Effector memory CD4-positive, alpha-beta T cell (primary cell): Measurements from ENCODE around the gene UBA3.
A peak's percentile ranks its signal among the peaks of the same experiment; 100 is the strongest.

Experiments used
- DNase-seq, 3 donors: peaks; one replicate each; pipeline ENCODE4 v3.0.0-alpha.2; 2020
- H3K27ac ChIP-seq: 2 replicates; pipeline ENCODE4 v1.7.0; 2013; ENCODE audit warnings: mild to moderate bottlenecking, low read length, moderate library complexity; ENCODE audit not compliant: insufficient read depth, poor library complexity, severe bottlenecking
- H3K27me3 ChIP-seq: replicated peaks from 2 replicates; pipeline ENCODE4 v1.7.0; 2013; ENCODE audit warnings: mild to moderate bottlenecking, low read length; ENCODE audit not compliant: insufficient read depth, control insufficient read depth, poor library complexity, severe bottlenecking
- H3K36me3 ChIP-seq: 2 replicates; pipeline ENCODE4 v1.7.0; 2013; ENCODE audit warnings: mild to moderate bottlenecking, low read length, moderate library complexity; ENCODE audit not compliant: control insufficient read depth, insufficient read depth
- H3K4me1 ChIP-seq: 2 replicates; pipeline ENCODE4 v1.7.0; 2013; ENCODE audit warnings: low read length, mild to moderate bottlenecking; ENCODE audit not compliant: control insufficient read depth, insufficient read depth, poor library complexity, severe bottlenecking
- H3K4me3 ChIP-seq: 2 replicates; pipeline ENCODE4 v1.7.0; 2013; ENCODE audit warnings: low read length, low read depth, mild to moderate bottlenecking; ENCODE audit not compliant: insufficient read depth, poor library complexity, severe bottlenecking
- H3K9me3 ChIP-seq: 2 replicates; pipeline ENCODE4 v1.7.0; 2013; ENCODE audit warnings: mild to moderate bottlenecking, low read length, moderate library complexity; ENCODE audit not compliant: control insufficient read depth

The UBA3 gene

GRCh38 chr3:69104586-69104985, 24.4 kb upstream of the UBA3 start:
- Histone ChIP-seq H3K4me1 (no peaks in the 10 kb centered on the region), H3K9me3 (no peaks in the 10 kb centered on the region), H3K4me3 (no peak overlapping the region), H3K36me3 (peaks cover 37% of the 10 kb centered on the region), H3K27ac (no peak overlapping the region), H3K27me3 (no peaks in the 10 kb centered on the region)
- DNase-seq = no peak

- Histone ChIP-seq H3K4me1 (no peaks in the 10 kb centered on the region), H3K36me3 (peaks cover 37% of the 10 kb centered on the region), H3K4me3 (no peak overlapping the region), H3K27ac (no peak overlapping the region), H3K27me3 (no peaks in the 10 kb centered on the region), H3K9me3 (no peaks in the 10 kb centered on the region)
- DNase-seq = no peak
Observed at GRCh38 chr3:69103123-69103522, 23.0 kb upstream of the UBA3 start.

- no peak overlapping the region for H3K27ac ChIP-seq
- H3K27me3 ChIP-seq = no peaks in the 10 kb centered on the region
- no peak overlapping the region for H3K4me3 ChIP-seq
- H3K36me3 ChIP-seq = peaks cover 37% of the 10 kb centered on the region
- no peak for DNase-seq
- no peaks in the 10 kb centered on the region for H3K9me3 ChIP-seq
- peaks cover 4% of the 10 kb centered on the region for H3K4me1 ChIP-seq
Observed at GRCh38 chr3:69102384-69102783, 22.2 kb upstream of the UBA3 start.

- Histone ChIP-seq H3K4me1 (peaks cover 30% of the 10 kb centered on the region), H3K9me3 (no peaks in the 10 kb centered on the region), H3K27me3 (no peaks in the 10 kb centered on the region), H3K27ac (no peak overlapping the region), H3K4me3 (no peak overlapping the region), H3K36me3 (peaks cover 24% of the 10 kb centered on the region)
- no peak for DNase-seq
Observed at GRCh38 chr3:69099576-69099975, 19.4 kb upstream of the UBA3 start.

- Histone ChIP-seq H3K27me3 (no peaks in the 10 kb centered on the region), H3K9me3 (no peaks in the 10 kb centered on the region), H3K36me3 (peaks cover 10% of the 10 kb centered on the region), H3K4me3 (no peak overlapping the region), H3K27ac (peak overlapping the region; percentile 50), H3K4me1 (peaks cover 50% of the 10 kb centered on the region)
- DNase-seq = no peak
Observed at GRCh38 chr3:69097407-69098086, 17.4 kb upstream of the UBA3 start.

- DNase-seq = no peak
- H3K27me3 ChIP-seq = no peaks in the 10 kb centered on the region
- H3K9me3 ChIP-seq = no peaks in the 10 kb centered on the region
- H3K27ac ChIP-seq = peak overlapping the region; percentile 66
- peaks cover 60% of the 10 kb centered on the region for H3K4me1 ChIP-seq
- peak overlapping the region; percentile 1 for H3K4me3 ChIP-seq
- no peaks in the 10 kb centered on the region for H3K36me3 ChIP-seq
Observed at GRCh38 chr3:69096299-69096698, 16.1 kb upstream of the UBA3 start.

GRCh38 chr3:69095636-69096035, 15.5 kb upstream of the UBA3 start:
- Histone ChIP-seq H3K9me3 (no peaks in the 10 kb centered on the region), H3K36me3 (no peaks in the 10 kb centered on the region), H3K27me3 (no peaks in the 10 kb centered on the region), H3K4me1 (peaks cover 66% of the 10 kb centered on the region), H3K27ac (peak overlapping the region; percentile 66), H3K4me3 (peak overlapping the region; percentile 1)
- no peak for DNase-seq

GRCh38 chr3:69094467-69095205, 14.5 kb upstream of the UBA3 start:
- Histone ChIP-seq H3K4me3 (peak overlapping the region; percentile 9), H3K27ac (peak overlapping the region; percentile 73), H3K4me1 (peaks cover 75% of the 10 kb centered on the region), H3K9me3 (no peaks in the 10 kb centered on the region), H3K36me3 (peaks cover 6% of the 10 kb centered on the region), H3K27me3 (no peaks in the 10 kb centered on the region)
- no peak for DNase-seq

GRCh38 chr3:69092030-69092516, 11.9 kb upstream of the UBA3 start:
- H3K4me3 ChIP-seq = peak overlapping the region; percentile 30
- H3K36me3 ChIP-seq = peaks cover 7% of the 10 kb centered on the region
- peak overlapping the region; percentile 73 for H3K27ac ChIP-seq
- H3K27me3 ChIP-seq = no peaks in the 10 kb centered on the region
- H3K9me3 ChIP-seq = no peaks in the 10 kb centered on the region
- DNase-seq = no peak
- H3K4me1 ChIP-seq = peaks cover 91% of the 10 kb centered on the region

- H3K27ac ChIP-seq = peak overlapping the region; percentile 73
- no peaks in the 10 kb centered on the region for H3K27me3 ChIP-seq
Observed at GRCh38 chr3:69091389-69092029, 11.3 kb upstream of the UBA3 start.

More at GRCh38 chr3:69091389-69092029, 11.3 kb upstream of the UBA3 start:
- no peak for DNase-seq
- H3K4me1 ChIP-seq = peaks cover 86% of the 10 kb centered on the region
- H3K36me3 ChIP-seq = peaks cover 7% of the 10 kb centered on the region
- peak overlapping the region; percentile 30 for H3K4me3 ChIP-seq
- H3K9me3 ChIP-seq = no peaks in the 10 kb centered on the region
